ENCODE measurements around the gene PROZ.

PROZ gene

GRCh38 chr13:113115363-113116205, 42.9 kb upstream of the PROZ start:
- H3K27me3 ChIP-seq (ENCODE audit: insufficient read depth, low read length) = peaks cover 16% of the 10 kb centered on the region
- no peaks in the 10 kb centered on the region for H3K9me3 ChIP-seq (ENCODE audit: insufficient read depth, low read depth, low read length)
- H3K4me1 ChIP-seq (ENCODE audit: insufficient read depth, low read length) = no peaks in the 10 kb centered on the region
- no peak overlapping the region for H3K27ac ChIP-seq (ENCODE audit: low read depth, low read length)
- H3K4me3 ChIP-seq (ENCODE audit: low read length) = no peak overlapping the region
- WGBS = 94% methylated on average over 21 of the region's 21 CpGs
- no peaks in the 10 kb centered on the region for H3K36me3 ChIP-seq (ENCODE audit: insufficient read depth, low read length)
- no peak overlapping the region for H3K9ac ChIP-seq (ENCODE audit: low read depth, low read length)

GRCh38 chr13:113116206-113116800, 42.1 kb upstream of the PROZ start:
- Histone ChIP-seq H3K27me3 (ENCODE audit: insufficient read depth, low read length) (peaks cover 10% of the 10 kb centered on the region), H3K9me3 (ENCODE audit: insufficient read depth, low read depth, low read length) (no peaks in the 10 kb centered on the region), H3K9ac (ENCODE audit: low read depth, low read length) (no peak overlapping the region), H3K4me3 (ENCODE audit: low read length) (no peak overlapping the region), H3K27ac (ENCODE audit: low read depth, low read length) (no peak overlapping the region), H3K36me3 (ENCODE audit: insufficient read depth, low read length) (no peaks in the 10 kb centered on the region), H3K4me1 (ENCODE audit: insufficient read depth, low read length) (no peaks in the 10 kb centered on the region)
- 92% methylated on average over 10 of the region's 10 CpGs for WGBS

GRCh38 chr13:113116871-113117271, 41.6 kb upstream of the PROZ start:
- no peaks in the 10 kb centered on the region for H3K4me1 ChIP-seq (ENCODE audit: insufficient read depth, low read length)
- WGBS = 92% methylated on average over 10 of the region's 10 CpGs
- H3K4me3 ChIP-seq (ENCODE audit: low read length) = no peak overlapping the region
- H3K36me3 ChIP-seq (ENCODE audit: insufficient read depth, low read length) = no peaks in the 10 kb centered on the region
- peaks cover 7% of the 10 kb centered on the region for H3K27me3 ChIP-seq (ENCODE audit: insufficient read depth, low read length)
- no peak overlapping the region for H3K9ac ChIP-seq (ENCODE audit: low read depth, low read length)
- H3K9me3 ChIP-seq (ENCODE audit: insufficient read depth, low read depth, low read length) = no peaks in the 10 kb centered on the region
- H3K27ac ChIP-seq (ENCODE audit: low read depth, low read length) = no peak overlapping the region

- H3K9ac ChIP-seq (ENCODE audit: low read depth, low read length) = no peak overlapping the region
- no peaks in the 10 kb centered on the region for H3K4me1 ChIP-seq (ENCODE audit: insufficient read depth, low read length)
- no peaks in the 10 kb centered on the region for H3K9me3 ChIP-seq (ENCODE audit: insufficient read depth, low read depth, low read length)
- no peak overlapping the region for H3K27ac ChIP-seq (ENCODE audit: low read depth, low read length)
- no peaks in the 10 kb centered on the region for H3K36me3 ChIP-seq (ENCODE audit: insufficient read depth, low read length)
- no peak overlapping the region for H3K4me3 ChIP-seq (ENCODE audit: low read length)
- WGBS = 92% methylated on average over 26 of the region's 26 CpGs
- peaks cover 5% of the 10 kb centered on the region; the same call in 1 of the 2 replicates for H3K27me3 ChIP-seq (ENCODE audit: insufficient read depth, low read length)
These were observed 41.0 kb upstream of the PROZ start for GRCh38 chr13:113117335-113117872.

- H3K27ac ChIP-seq (ENCODE audit: low read depth, low read length) = no peak overlapping the region
- H3K9ac ChIP-seq (ENCODE audit: low read depth, low read length) = no peak overlapping the region
- H3K4me3 ChIP-seq (ENCODE audit: low read length) = no peak overlapping the region
- H3K36me3 ChIP-seq (ENCODE audit: insufficient read depth, low read length) = no peaks in the 10 kb centered on the region
- H3K27me3 ChIP-seq (ENCODE audit: insufficient read depth, low read length) = peaks cover 4% of the 10 kb centered on the region; the same call in 1 of the 2 replicates
- WGBS = 92% methylated on average over 9 of the region's 9 CpGs
- 0 out of 2 replicates have a peak, but pooled peaks cover 3% of the 10 kb centered on the region for H3K4me1 ChIP-seq (ENCODE audit: insufficient read depth, low read length)
- H3K9me3 ChIP-seq (ENCODE audit: insufficient read depth, low read depth, low read length) = no peaks in the 10 kb centered on the region
These were observed 40.6 kb upstream of the PROZ start for GRCh38 chr13:113117911-113118260.

GRCh38 chr13:113118261-113119021, 40.0 kb upstream of the PROZ start:
- no peaks in the 10 kb centered on the region for H3K9me3 ChIP-seq (ENCODE audit: insufficient read depth, low read depth, low read length)

GRCh38 chr13:113119166-113119821, 39.2 kb upstream of the PROZ start:
- H3K4me1 ChIP-seq (ENCODE audit: insufficient read depth, low read length) = 0 out of 2 replicates have a peak, but pooled peaks cover 6% of the 10 kb centered on the region
- H3K27ac ChIP-seq (ENCODE audit: low read depth, low read length) = no peak overlapping the region
- H3K9ac ChIP-seq (ENCODE audit: low read depth, low read length) = no peak overlapping the region
- H3K9me3 ChIP-seq (ENCODE audit: insufficient read depth, low read depth, low read length) = no peaks in the 10 kb centered on the region
- no peak overlapping the region for H3K4me3 ChIP-seq (ENCODE audit: low read length)
- 93% methylated on average over 16 of the region's 16 CpGs for WGBS
- H3K27me3 ChIP-seq (ENCODE audit: insufficient read depth, low read length) = no peaks in the 10 kb centered on the region
- no peaks in the 10 kb centered on the region for H3K36me3 ChIP-seq (ENCODE audit: insufficient read depth, low read length)

More at GRCh38 chr13:113118261-113119021, 40.0 kb upstream of the PROZ start:
- Histone ChIP-seq H3K4me1 (ENCODE audit: insufficient read depth, low read length) (0 out of 2 replicates have a peak, but pooled peaks cover 6% of the 10 kb centered on the region), H3K36me3 (ENCODE audit: insufficient read depth, low read length) (no peaks in the 10 kb centered on the region), H3K27me3 (ENCODE audit: insufficient read depth, low read length) (no peaks in the 10 kb centered on the region), H3K27ac (ENCODE audit: low read depth, low read length) (no peak overlapping the region), H3K9ac (ENCODE audit: low read depth, low read length) (no peak overlapping the region), H3K4me3 (ENCODE audit: low read length) (no peak overlapping the region)
- 95% methylated on average over 42 of the region's 42 CpGs for WGBS

GRCh38 chr13:113119822-113120189, 38.6 kb upstream of the PROZ start:
- Histone ChIP-seq H3K4me3 (ENCODE audit: low read length) (no peak overlapping the region), H3K9me3 (ENCODE audit: insufficient read depth, low read depth, low read length) (no peaks in the 10 kb centered on the region), H3K4me1 (ENCODE audit: insufficient read depth, low read length) (0 out of 2 replicates have a peak, but pooled peaks cover 6% of the 10 kb centered on the region), H3K27me3 (ENCODE audit: insufficient read depth, low read length) (no peaks in the 10 kb centered on the region), H3K36me3 (ENCODE audit: insufficient read depth, low read length) (no peaks in the 10 kb centered on the region), H3K9ac (ENCODE audit: low read depth, low read length) (no peak overlapping the region), H3K27ac (ENCODE audit: low read depth, low read length) (no peak overlapping the region)
- 89% methylated on average over 7 of the region's 7 CpGs for WGBS

- 94% methylated on average over 19 of the region's 19 CpGs for WGBS
- no peak overlapping the region for H3K4me3 ChIP-seq (ENCODE audit: low read length)
- no peaks in the 10 kb centered on the region for H3K9me3 ChIP-seq (ENCODE audit: insufficient read depth, low read depth, low read length)
- no peaks in the 10 kb centered on the region for H3K36me3 ChIP-seq (ENCODE audit: insufficient read depth, low read length)
- H3K27me3 ChIP-seq (ENCODE audit: insufficient read depth, low read length) = no peaks in the 10 kb centered on the region
- no peak overlapping the region for H3K27ac ChIP-seq (ENCODE audit: low read depth, low read length)
- H3K4me1 ChIP-seq (ENCODE audit: insufficient read depth, low read length) = 0 out of 2 replicates have a peak, but pooled peaks cover 6% of the 10 kb centered on the region
- no peak overlapping the region for H3K9ac ChIP-seq (ENCODE audit: low read depth, low read length)
These were observed 37.9 kb upstream of the PROZ start for GRCh38 chr13:113120300-113121182.

All from HUES64 (cell line).